Smooth muscle cell (in vitro differentiated cells): ENCODE results near the gene GMIP. TPM values are rescaled to one million over a fixed set of nuclear protein-coding genes. Genes with fewer than 3 reads are reported as not detected.

Experiments
- DNase-seq: peaks from one replicate; lab custom pipeline; 2025; ENCODE audit not compliant: unreplicated experiment; lab: John Stamatoyannopoulos, UW
- H2AFZ ChIP-seq: fragments of 200-600 bp; sonication (generic); 2 replicates; pipeline ENCODE4 v1.6.0; 2016; ENCODE audit warnings: antibody characterized with exemption, low read depth, mild to moderate bottlenecking
- H3F3A ChIP-seq: fragments of 200-600 bp; sonication (generic); 2 replicates; pipeline ENCODE4 v1.6.0; 2017; ENCODE audit warnings: antibody characterized with exemption, low read depth
- H3K27ac ChIP-seq: fragments of 200-600 bp; sonication (generic); 2 replicates; pipeline ENCODE4 v1.5.1; 2016; ENCODE audit warnings: low read depth, mild to moderate bottlenecking
- H3K27me3 ChIP-seq: fragments of 200-600 bp; sonication (generic); 2 replicates; pipeline ENCODE4 v1.6.1; 2016; ENCODE audit warnings: low read depth, mild to moderate bottlenecking
- H3K36me3 ChIP-seq: fragments of 200-600 bp; sonication (generic); 2 replicates; pipeline ENCODE4 v1.5.1; 2016; ENCODE audit warnings: low read depth
- H3K4me1 ChIP-seq: fragments of 200-600 bp; sonication (generic); 2 replicates; pipeline ENCODE4 v1.5.1; 2016; ENCODE audit warnings: low read depth
- H3K4me2 ChIP-seq: fragments of 200-600 bp; sonication (generic); 2 replicates; pipeline ENCODE4 v1.6.0; 2016; ENCODE audit warnings: mild to moderate bottlenecking
- H3K4me3 ChIP-seq: fragments of 200-600 bp; sonication (generic); 2 replicates; pipeline ENCODE4 v1.5.1; 2016; ENCODE audit warnings: mild to moderate bottlenecking
- H3K79me2 ChIP-seq: fragments of 200-600 bp; sonication (generic); 2 replicates; pipeline ENCODE4 v1.6.0; 2016; ENCODE audit warnings: low read depth, mild to moderate bottlenecking
- H3K9ac ChIP-seq: fragments of 200-600 bp; sonication (generic); 2 replicates; pipeline ENCODE4 v1.6.0; 2016; ENCODE audit warnings: low read depth
- H3K9me3 ChIP-seq: fragments of 200-600 bp; sonication (generic); replicated peaks from 2 replicates; pipeline ENCODE4 v1.5.1; 2016; ENCODE audit warnings: low read depth
- H4K20me1 ChIP-seq: fragments of 200-600 bp; sonication (generic); 2 replicates; pipeline ENCODE4 v1.6.0; 2016; ENCODE audit warnings: low read depth
- CTCF ChIP-seq: fragments of 200-600 bp; sonication (generic); IDR thresholded peaks from 2 replicates; pipeline ENCODE4 v1.5.1; 2017; ENCODE audit warnings: borderline replicate concordance, mild to moderate bottlenecking, antibody characterized with exemption; ENCODE audit not compliant: insufficient read depth, poor library complexity, severe bottlenecking
- WGBS: methylation state at CpG from one replicate; pipeline ENCODE4 v1.1.7; 2016; ENCODE audit warnings: low lambda C conversion rate; 5-methylcytosine and 5-hydroxymethylcytosine counted together
- polyA plus RNA-seq: library from polyadenylated mRNA; unstranded; fragments of >200 nt; fragmentation: Nextera tagmentation; extraction: Ambion mirVana; gene quantifications from 2 replicates; pipeline ENCODE4 v1.2.1, GENCODE V29; 2016
- total RNA-seq: library from RNA; depleted of rRNA; stranded (reverse); fragments of >200 nt; gene quantifications from 2 replicates; pipeline ENCODE4 v1.2.3, GENCODE V29; 2014

GMIP gene
- total and polyA plus RNA-seq, 2 experiments from 2014 or later: 3.9 to 19.5 TPM

GRCh38 chr19:19644054-19644388 is 564 bp upstream of the GMIP start:
- Histone ChIP-seq H3K27ac (no peak overlapping the region), H3K4me1 (peaks cover 5% of the 10 kb centered on the region), H2AFZ (no peak overlapping the region), H3K4me3 (peak overlapping the region; percentile 86), H4K20me1 (no peaks in the 10 kb centered on the region), H3K79me2 (no peaks in the 10 kb centered on the region), H3F3A (no peaks in the 10 kb centered on the region), H3K36me3 (no peaks in the 10 kb centered on the region), H3K9me3 (no peaks in the 10 kb centered on the region), H3K9ac (no peak overlapping the region), H3K4me2 (peak overlapping the region; percentile 95), H3K27me3 (no peaks in the 10 kb centered on the region)
- no peak for TF ChIP-seq CTCF
- 55% methylated on average over 5 of the region's 5 CpGs for WGBS
- DNase-seq: no peak

GRCh38 chr19:19642506-19643157 is 825 bp downstream of the GMIP start:
- WGBS: 19% methylated on average over 16 of the region's 16 CpGs
- peak overlapping the region; percentile 86 for H3K4me3 ChIP-seq
- no peaks in the 10 kb centered on the region for H4K20me1 ChIP-seq
- DNase-seq: no peak
- no peaks in the 10 kb centered on the region for H3K79me2 ChIP-seq
- TF ChIP-seq CTCF: no peak
- no peaks in the 10 kb centered on the region for H3K27me3 ChIP-seq
- H3K4me1 ChIP-seq: peaks cover 5% of the 10 kb centered on the region
- no peak overlapping the region for H3K27ac ChIP-seq
- H3K9me3 ChIP-seq: no peaks in the 10 kb centered on the region
- H3K9ac ChIP-seq: peak overlapping the region; percentile 75
- peak overlapping the region; percentile 95 for H3K4me2 ChIP-seq
- no peaks in the 10 kb centered on the region for H3F3A ChIP-seq
- peak overlapping the region; percentile 77 for H2AFZ ChIP-seq
- H3K36me3 ChIP-seq: no peaks in the 10 kb centered on the region

GRCh38 chr19:19637523-19638251 is 5.8 kb downstream of the GMIP start:
- DNase-seq: no peak
- no peak overlapping the region for H3K4me3 ChIP-seq
- H3K36me3 ChIP-seq: no peaks in the 10 kb centered on the region
- H3F3A ChIP-seq: no peaks in the 10 kb centered on the region
- peaks cover 3% of the 10 kb centered on the region for H3K4me1 ChIP-seq
- 95% methylated on average over 14 of the region's 53 CpGs for WGBS
- no peaks in the 10 kb centered on the region for H3K27me3 ChIP-seq
- H3K9ac ChIP-seq: no peak overlapping the region
- no peak overlapping the region for H3K4me2 ChIP-seq
- no peaks in the 10 kb centered on the region for H4K20me1 ChIP-seq
- H3K27ac ChIP-seq: no peak overlapping the region
- no peak overlapping the region for H2AFZ ChIP-seq
- TF ChIP-seq CTCF: no peak
- H3K9me3 ChIP-seq: no peaks in the 10 kb centered on the region
- H3K79me2 ChIP-seq: no peaks in the 10 kb centered on the region

GRCh38 chr19:19637186-19637522 is 6.3 kb downstream of the GMIP start:
- H3K9ac ChIP-seq: no peak overlapping the region
- no peaks in the 10 kb centered on the region for H3K4me1 ChIP-seq
- H3K27me3 ChIP-seq: no peaks in the 10 kb centered on the region
- no peaks in the 10 kb centered on the region for H3K9me3 ChIP-seq
- no peaks in the 10 kb centered on the region for H3F3A ChIP-seq
- no peak for TF ChIP-seq CTCF
- H3K36me3 ChIP-seq: no peaks in the 10 kb centered on the region
- H3K27ac ChIP-seq: no peak overlapping the region
- DNase-seq: no peak
- WGBS: 93% methylated on average over 9 of the region's 27 CpGs
- no peaks in the 10 kb centered on the region for H4K20me1 ChIP-seq
- H3K79me2 ChIP-seq: no peaks in the 10 kb centered on the region
- no peak overlapping the region for H2AFZ ChIP-seq
- H3K4me3 ChIP-seq: no peak overlapping the region
- H3K4me2 ChIP-seq: no peak overlapping the region
